Fibroblast of pulmonary artery (primary cell): Measurements from ENCODE around the gene MAN1B1.

Experiments used
- DNase-seq: peaks from one replicate; pipeline ENCODE4 v3.0.0-alpha.2; 2010; ENCODE audit warnings: low read depth
- H3K4me3 ChIP-seq: replicated peaks from 2 replicates; pipeline ENCODE4 v1.5.1; 2011; ENCODE audit warnings: low read depth, mild to moderate bottlenecking, control low read depth, low read length, moderate library complexity
- CTCF ChIP-seq: IDR thresholded peaks from 2 replicates; pipeline ENCODE4 v1.5.1; 2011; ENCODE audit warnings: mild to moderate bottlenecking, control low read depth, low read length, inconsistent platforms; ENCODE audit errors: missing control alignments

MAN1B1 gene

GRCh38 chr9:137041124-137041523 lies 45.7 kb upstream of the MAN1B1 start:
- TF ChIP-seq CTCF, result no peak
- no peak overlapping the region for H3K4me3 ChIP-seq
- no peak for DNase-seq

GRCh38 chr9:137042751-137043727 lies 43.7 kb upstream of the MAN1B1 start:
- TF ChIP-seq CTCF, result no peak
- no peak for DNase-seq
- H3K4me3 ChIP-seq, result no peak overlapping the region

- no peak for DNase-seq
- H3K4me3 ChIP-seq, result no peak overlapping the region
These were observed 42.7 kb upstream of the MAN1B1 start for GRCh38 chr9:137044037-137044436.

GRCh38 chr9:137044502-137045177 lies 42.1 kb upstream of the MAN1B1 start:
- peak overlapping the region; percentile 57 for H3K4me3 ChIP-seq
- no peak for TF ChIP-seq CTCF
- no peak for DNase-seq

More at GRCh38 chr9:137044037-137044436, 42.7 kb upstream of the MAN1B1 start:
- TF ChIP-seq CTCF, result no peak

GRCh38 chr9:137045294-137046087 lies 41.3 kb upstream of the MAN1B1 start:
- no peak for TF ChIP-seq CTCF
- H3K4me3 ChIP-seq, result peak overlapping the region; percentile 57
- DNase-seq, result peak; percentile 37

- TF ChIP-seq CTCF, result peak; percentile 74
- peak; percentile 69 for DNase-seq
- H3K4me3 ChIP-seq, result peak within 1 kb of the TSS; percentile 57
These were observed 40.5 kb upstream of the MAN1B1 start, which contains the start of gene NPDC1 for GRCh38 chr9:137046088-137046787. Gene NPDC1 (minus strand): TSS chr9:137046177. CDS start chr9:137045989, 188 bp downstream.
